Subcutaneous adipose tissue (tissue), 4 donors: ENCODE results near the gene PRG3. TPM values are rescaled to one million over a fixed set of nuclear protein-coding genes. Genes with fewer than 3 reads are reported as not detected.

Source experiments
- CTCF ChIP-seq: fragments of 450-650 bp; IDR thresholded peaks from one replicate; pipeline ENCODE4 v1.5.1; 2016; ENCODE audit warnings: low read depth, mild to moderate bottlenecking, control low read depth, antibody characterized with exemption, moderate library complexity
- total RNA-seq, 4 donors: library from RNA; depleted of rRNA; stranded (reverse); fragments of >200 nt; gene quantifications; one replicate each; pipeline ENCODE4 v1.1.0, GENCODE V29; 2016

PRG3 gene
- total RNA-seq, 4 donors from 2014 or later = not detected

GRCh38 chr11:57402188-57403002 is 21.4 kb upstream of the PRG3 start:
- TF ChIP-seq CTCF = no peak

- TF ChIP-seq CTCF = no peak
Measured at GRCh38 chr11:57399972-57400578, 19.1 kb upstream of the PRG3 start.

- no peak for TF ChIP-seq CTCF
Measured at GRCh38 chr11:57399221-57399620, 18.3 kb upstream of the PRG3 start.

GRCh38 chr11:57397394-57397990 is 16.5 kb upstream of the PRG3 start:
- TF ChIP-seq CTCF = no peak

- TF ChIP-seq CTCF = no peak
Measured at GRCh38 chr11:57396744-57397143, 15.8 kb upstream of the PRG3 start.

- TF ChIP-seq CTCF = no peak
Measured at GRCh38 chr11:57395905-57396623, 15.1 kb upstream of the PRG3 start.
